ENCODE data around the gene SLC39A7.

DNA sequence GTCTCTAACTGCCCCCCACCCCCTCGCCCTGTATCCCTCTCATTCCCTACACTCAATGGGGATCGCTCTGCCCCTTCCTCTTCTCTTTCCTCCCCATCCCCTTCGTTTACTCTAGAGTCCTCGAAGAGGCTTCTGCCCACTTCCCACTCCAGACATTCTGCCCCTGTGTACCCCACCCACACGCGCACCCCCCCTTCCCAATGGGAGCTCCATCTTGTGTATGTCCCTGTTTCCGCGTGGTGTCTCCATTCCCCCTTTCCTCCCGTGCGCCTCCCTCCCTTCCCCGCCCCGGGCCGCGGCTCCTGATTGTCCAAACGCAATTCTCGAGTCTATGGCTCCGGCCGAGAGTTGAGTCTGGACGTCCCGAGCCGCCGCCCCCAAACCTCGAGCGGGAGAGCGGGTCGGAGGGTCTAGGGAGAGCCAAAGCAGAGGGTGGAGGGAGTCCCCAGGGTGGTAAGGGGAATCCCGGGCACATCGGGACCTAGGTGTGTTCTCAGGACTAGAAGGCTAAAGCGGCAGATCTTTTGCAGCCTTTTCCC, 7.0 kb downstream of the SLC39A7 start:
- TF ChIP-seq CTCF (IDR thresholded peaks at IDR 0.05): no peak
- TF ChIP-seq POLR2A (IDR thresholded peaks at IDR 0.05): no peak
- no peak for TF ChIP-seq EP300 (IDR thresholded peaks at IDR 0.05)

Data from upper lobe of left lung (tissue), 4 donors.